GM11168 (cell line): Measurements from ENCODE around the gene EFHC1.
"Not testable (repeated sequence)": the region's sequence is repeated elsewhere in the genome, so short reads cannot be mapped to it uniquely, and the experiment has no call there.

Source experiments
- in situ Hi-C: fragments of 300-500 bp; cut with MboI; formaldehyde crosslinking; loops from one replicate; pipeline ENCODE4 v1.12.0; 2022; ENCODE audit warnings: low sequenced_read_pairs; ENCODE audit not compliant: unreplicated experiment

EFHC1 gene, protein sequence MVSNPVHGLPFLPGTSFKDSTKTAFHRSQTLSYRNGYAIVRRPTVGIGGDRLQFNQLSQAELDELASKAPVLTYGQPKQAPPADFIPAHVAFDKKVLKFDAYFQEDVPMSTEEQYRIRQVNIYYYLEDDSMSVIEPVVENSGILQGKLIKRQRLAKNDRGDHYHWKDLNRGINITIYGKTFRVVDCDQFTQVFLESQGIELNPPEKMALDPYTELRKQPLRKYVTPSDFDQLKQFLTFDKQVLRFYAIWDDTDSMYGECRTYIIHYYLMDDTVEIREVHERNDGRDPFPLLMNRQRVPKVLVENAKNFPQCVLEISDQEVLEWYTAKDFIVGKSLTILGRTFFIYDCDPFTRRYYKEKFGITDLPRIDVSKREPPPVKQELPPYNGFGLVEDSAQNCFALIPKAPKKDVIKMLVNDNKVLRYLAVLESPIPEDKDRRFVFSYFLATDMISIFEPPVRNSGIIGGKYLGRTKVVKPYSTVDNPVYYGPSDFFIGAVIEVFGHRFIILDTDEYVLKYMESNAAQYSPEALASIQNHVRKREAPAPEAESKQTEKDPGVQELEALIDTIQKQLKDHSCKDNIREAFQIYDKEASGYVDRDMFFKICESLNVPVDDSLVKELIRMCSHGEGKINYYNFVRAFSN

DNA sequence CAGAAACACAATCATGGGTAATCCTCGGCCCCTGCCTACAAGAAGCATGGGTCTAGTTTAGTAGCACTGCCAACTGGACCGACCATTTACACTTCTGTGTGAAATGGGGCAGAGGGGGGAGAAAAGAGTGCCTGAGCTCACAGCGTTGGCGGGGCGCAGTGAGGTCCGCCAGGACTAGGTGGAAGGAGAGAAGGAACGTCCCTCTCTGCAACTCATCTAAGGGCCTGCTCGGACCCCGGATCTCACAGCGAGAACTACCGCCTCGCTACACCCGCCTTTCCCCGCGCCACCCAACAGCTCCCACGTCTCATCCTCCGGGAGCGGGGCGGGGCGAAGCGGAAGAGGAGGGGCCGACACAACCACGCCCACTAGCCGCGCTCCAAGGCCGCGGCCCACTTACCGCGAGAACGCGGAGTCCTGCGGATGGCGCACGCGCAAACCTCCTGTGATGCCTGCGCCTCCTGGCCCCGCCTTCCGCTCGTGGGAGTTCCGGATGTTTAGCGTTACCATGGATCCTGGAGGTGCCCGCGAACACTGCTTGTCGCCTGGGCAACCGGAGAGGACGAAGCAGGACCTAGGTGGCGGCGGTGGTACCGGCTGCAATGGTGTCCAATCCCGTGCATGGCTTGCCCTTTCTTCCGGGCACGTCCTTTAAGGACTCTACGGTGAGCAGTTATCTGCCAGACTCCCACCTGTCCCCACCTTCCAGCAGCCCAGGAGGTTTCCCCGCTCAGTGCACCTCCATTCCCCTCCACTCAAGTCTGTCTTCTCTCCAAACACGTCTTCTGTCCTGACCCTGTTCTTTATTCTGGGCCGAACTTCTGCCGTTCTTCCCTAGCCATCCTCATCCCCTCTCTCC, at the start of gene EFHC1:
Gene EFHC1 (plus strand): TSS at position 534 of the 859 bp plus-strand sequence. CDS start 69 bp downstream, at position 603.
- in situ Hi-C loops = loop anchor here (5.0 to 10.0 kb wide), 3 partner anchors 77 to 247 kb away; no protein-coding TSS in a partner anchor

DNA sequence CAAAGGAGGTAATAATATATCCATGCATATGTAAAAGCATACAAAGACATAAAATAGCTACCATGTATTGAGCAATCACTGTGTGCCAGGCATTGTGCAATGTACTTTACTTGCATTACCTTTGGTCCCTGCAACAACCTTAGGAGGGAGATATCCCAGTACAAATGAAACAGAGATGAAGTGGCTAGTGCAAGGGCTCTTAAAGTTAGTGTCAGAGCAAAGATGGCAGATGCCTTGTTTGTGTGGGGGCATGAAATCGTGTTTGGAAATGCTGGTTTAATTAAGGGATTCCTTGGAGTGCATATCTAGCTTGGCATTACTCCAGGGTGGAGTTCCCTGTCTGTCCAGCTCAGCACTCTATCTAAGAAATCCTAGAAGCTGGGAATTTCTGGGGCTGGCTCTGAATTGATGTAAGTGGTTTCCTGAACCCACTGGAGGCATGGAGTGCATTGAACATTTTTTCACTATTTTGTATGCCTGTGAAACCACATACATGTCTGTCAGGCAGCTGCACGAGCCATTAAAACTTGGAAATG, 48.4 kb upstream of the EFHC1 start:
- in situ Hi-C loops = no loop called here

DNA sequence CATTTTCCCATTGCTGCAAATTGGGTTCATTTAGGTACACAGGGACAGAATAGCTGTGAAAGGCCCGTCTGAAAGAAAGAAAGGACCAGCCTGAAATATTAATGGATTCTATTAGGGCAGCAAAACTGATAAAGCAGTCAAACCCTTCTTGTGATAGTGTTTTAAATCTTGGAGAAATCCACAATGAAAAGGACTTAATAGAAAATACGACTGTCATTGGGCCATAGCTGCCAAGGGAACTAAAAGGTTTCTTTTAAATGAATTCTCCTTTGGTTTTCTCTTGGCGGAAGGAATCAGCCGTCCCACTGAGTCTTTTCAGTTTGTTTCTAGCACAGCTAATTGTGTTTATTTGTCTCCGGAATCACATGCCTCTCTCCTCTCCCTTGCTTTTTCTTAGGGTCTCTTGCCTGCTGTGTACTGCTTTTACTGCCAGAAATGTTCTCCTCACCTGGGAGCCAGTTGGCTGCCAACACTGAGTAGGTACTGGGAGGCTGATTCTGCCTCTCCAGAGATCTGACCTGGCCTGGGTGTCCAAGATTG, 46.9 kb upstream of the EFHC1 start:
- in situ Hi-C loops = no loop called here

DNA sequence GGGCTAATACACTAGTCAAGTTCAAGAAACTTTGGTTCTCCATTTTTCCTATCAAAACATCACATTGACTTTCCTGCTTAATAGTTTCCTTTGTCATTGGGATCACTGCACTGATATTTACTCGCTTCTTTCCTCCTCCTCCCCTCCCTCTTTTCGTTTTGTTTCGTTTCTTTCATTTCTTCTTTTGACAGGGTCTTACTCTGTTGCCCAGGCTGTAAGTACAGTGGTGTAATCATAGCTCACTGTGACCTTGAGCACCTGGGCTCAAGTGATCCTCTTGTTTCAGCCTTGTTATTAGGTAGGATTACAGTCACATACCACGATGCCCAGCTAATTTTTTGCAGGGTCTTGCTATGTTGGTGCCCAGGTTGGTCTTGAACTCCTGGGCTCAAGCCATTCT, 45.9 kb upstream of the EFHC1 start:
- in situ Hi-C loops = no loop called here

DNA sequence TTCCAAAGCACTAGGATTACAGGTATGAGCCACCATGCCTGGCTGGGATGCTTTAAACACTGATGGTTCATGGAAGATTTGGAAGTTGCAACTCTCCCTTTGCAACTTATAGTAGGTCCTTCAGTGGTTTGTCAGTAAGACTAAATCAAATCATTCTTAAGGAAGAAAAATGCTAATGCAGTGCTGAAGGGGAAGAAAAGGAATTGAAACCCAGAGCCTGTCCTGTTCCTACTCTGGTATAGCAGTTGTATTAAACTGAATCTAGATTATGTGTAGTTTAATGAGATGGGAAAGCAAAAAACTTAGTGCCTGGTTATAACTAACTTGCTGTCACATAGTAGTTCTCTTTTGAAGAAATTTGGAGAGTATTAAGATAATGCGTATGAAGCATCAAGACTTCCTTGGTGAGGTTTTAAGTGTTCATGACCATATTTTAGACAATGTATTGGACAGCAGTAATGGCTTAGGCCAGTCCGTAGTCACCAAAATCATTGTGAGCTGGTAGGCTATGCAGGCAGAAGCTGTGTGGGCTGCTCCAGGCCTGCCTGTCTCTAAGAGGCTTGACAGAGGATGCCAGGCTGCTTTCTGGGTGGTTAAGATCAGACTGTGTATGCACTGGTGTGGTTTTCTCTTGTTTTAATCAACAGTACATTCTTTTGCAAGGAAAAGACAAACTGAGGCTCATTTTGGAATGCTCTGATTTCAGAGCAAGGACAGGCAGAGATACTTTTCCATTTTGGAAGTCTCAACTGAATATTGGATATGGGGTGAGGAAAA, 44.2 kb upstream of the EFHC1 start:
- in situ Hi-C loops = no loop called here

DNA sequence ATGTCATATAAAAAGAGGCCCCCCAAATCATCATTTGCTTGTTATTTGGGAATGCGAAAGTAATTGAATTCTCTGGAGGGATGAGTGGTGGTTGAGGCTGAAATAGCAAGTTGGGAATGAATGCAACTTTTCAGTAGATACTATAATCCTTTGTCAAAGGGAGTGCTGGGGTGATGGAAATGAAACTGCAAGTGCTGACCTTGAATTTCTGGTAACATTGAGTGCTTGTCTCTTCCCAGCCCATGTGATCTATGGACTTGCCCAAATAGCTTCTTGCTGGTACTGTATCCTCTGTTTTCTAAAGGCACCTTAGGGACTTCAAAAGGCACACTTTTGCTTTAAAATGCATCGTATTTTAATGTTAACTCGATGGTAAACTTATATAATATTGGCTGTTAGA, 43.4 kb upstream of the EFHC1 start:
- in situ Hi-C loops = no loop called here

DNA sequence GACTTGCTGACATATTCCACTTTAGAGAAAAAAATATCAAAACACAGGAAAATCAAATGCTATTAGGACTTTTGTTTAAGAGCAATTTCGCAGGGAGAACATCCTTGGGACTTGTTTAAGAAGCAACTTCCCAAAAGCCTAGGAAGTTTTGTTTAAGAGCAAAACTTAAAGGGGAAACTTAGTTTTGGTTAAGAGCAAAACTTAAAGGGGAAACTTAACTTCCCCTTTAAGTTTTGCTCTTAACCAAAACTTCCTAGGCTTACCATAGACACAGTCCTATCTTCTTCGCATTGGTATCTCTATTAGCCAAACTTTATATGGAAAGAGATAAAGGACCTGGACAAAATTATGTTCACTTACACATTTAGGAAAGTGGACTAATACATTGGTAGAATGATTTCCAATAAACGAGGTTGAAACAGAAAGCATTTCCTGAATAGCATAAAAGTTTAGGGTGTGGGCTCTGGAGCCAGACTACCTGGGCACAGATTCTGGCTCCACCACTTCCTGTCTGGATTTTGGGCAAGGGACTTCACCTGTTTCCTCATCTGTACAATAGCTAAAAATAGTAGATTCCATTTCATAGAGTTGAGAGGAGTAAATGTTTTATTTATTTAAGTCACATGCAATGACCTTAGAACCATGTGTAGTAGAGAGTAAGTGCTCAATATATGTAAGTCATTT, 42.5 kb upstream of the EFHC1 start:
- in situ Hi-C loops = no loop called here

DNA sequence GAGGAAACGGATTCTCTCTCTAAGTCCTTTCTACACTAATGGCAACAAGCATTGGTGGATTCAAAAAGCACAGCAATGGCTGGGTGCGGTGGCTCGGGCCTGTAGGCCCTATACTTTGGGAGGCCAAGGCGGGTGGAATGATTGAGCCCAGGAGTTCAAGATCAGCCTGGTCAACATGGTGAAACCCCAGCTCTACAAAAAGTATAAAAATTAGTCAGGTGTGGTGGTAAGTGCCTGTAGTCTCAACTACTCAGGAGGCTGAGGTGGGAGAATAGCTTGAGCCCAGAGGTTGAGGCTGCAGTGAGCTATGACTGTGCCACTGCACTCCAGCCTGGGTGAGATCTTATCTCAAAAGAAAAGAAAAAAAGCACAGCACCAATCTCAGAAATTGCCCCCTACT, 38.9 kb upstream of the EFHC1 start:
- in situ Hi-C loops = no loop called here

DNA sequence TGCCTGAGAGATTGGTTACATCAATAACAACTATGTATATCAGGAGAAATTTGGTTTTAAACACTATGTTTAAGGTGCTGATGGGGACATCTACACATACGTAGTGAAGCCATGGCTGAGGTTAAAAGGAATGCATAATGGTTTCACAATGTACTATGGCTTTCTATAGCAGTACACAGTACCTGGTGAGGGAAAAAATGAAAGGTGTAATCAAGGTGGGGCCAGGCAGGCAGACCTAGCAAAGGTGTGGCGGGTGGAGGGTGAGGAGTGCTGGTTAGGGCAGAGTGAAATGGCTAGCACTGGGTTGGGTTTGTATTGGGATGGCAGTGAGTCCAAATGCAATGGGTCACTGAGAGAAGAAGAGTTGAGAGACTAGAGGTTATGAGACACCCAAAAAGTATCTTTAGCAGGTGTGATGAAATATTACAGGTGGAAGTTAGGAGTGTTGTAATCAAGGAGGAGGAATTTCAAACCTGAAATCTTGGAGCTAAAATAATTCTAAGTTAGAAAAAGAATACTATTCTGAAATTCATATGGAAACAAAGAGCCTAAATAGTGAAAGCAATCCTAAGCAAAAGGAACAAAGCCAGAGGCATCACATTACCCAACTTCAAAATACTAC, 35.9 kb upstream of the EFHC1 start:
- in situ Hi-C loops = no loop called here

DNA sequence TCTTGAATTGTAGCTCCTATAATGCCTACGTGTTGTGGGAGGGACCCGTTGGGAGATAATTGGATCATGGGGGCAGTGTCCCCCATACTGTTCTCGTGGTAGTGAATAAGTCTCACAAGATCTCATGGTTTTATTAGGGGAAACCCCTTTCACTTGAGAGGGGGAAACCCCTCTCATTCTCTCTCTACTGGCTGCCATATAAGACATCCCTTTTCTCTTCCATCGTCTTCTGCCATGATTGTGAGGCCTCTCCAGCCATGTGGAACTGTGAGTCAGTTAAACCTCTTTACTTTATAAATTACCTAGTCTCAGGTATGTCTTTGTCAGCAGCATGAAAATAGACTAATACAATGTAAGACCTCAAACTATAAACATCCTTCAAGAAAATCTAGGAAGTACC, 35.1 kb upstream of the EFHC1 start:
- in situ Hi-C loops = no loop called here

DNA sequence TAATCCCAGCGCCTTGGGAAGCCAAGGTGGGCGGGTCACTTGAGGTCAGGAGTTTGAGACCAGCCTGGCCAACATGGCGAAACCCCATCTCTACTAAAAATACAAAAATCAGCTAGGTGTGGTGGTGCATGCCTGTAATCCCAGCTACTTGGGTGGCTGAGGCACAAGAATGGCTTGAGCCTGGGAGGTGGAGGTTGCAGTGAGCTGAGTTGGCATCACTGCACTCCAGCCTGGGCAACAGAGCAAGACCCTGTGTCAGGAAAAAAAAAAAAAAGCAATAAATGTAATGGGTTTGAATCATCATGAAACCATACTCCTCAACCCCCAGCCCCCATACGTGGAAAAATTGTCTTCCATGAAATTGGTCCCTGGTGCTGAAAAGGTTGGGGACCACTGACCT, 32.0 kb upstream of the EFHC1 start:
- in situ Hi-C loops = not testable (repeated sequence)

DNA sequence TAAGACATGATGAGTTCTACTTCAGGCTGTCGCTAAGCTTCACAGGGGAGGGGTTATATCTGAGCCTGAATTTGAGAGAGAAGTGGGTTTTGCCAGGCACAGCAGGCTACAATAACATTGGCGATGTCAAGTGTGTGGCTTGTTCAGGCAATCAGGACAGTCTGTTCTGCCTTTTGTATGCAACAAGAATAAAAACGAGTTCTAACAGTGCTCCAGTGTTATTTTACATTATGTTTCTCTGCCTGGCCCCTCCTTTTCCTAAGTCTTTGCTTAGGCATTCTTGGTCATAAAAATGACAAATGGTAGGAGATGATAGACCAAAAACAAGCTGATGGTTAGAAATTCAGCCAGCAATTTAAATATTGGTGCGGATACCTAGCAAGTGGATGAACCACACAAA, 31.4 kb upstream of the EFHC1 start:
- in situ Hi-C loops = no loop called here

DNA sequence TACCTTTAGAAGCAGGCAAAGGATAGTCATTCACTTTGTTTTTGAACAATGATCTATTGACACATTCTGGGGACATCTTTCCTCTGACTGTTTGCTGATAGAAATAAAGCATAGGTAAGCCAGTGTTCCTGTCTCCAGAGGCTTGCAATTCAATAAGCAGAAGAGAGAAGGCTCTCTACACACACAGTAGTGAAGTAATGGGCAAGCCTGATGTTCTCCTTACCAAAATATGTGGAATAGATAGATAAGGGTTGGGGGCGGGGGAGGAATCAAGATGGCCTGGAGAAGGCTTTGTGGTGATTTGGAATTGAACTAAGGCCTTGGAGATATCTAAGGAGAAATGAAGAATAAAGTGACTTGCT, 30.9 kb upstream of the EFHC1 start:
- in situ Hi-C loops = no loop called here

DNA sequence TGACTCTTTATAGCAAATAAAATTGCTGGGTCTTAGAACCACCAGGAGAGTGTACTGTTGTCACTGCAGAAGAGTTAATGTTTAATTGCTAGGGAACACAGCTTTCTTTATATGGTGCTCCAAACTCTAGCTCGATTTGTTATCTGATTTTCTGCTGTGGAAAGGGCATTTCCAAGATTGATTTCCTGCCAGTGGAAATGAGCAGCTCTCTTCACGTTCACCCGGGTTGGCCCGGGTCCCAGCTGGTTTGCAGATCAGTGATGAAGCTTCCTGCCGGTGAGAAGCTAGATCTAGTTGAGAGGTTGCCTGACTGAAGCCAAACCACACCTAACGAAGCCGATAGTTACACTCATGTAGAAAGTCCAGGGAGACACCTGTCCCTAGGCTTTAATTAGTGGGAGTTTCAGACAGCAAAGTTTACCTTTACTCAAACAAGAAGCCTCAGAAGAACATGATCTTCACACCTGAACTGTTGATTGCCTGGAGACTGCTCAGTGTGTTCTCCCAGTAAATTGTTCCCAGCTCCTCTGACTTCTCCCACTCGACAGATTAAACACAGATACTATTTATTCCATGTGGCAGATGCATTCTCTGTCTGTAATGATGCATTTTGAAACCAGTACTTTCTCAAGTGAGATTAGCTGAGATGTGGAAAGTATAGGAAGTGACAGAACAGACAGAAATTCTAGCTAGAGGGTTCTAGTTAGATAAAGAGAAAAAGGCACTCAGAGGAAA, 30.3 kb upstream of the EFHC1 start:
- in situ Hi-C loops = loop anchor here (10.0 kb wide), 1 partner anchor 225 kb away; no protein-coding TSS in a partner anchor

DNA sequence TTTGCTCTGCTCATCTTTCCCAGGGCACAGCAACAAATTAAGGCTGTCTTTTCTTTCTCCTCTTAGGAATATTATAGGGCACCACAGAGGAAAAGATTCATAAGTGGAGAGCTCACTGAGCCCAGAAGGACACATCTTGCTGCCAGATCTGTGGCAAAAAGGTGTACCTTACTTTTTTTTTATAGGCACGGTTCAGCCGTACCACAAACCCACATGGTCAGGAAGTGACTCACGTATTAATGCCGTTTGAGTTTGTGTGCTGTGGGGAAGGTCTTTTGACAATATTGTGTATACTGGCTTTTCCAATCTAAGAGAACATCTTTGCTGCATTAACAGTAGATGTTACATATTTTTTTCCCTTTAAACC, 29.8 kb upstream of the EFHC1 start:
- in situ Hi-C loops = loop anchor here (10.0 kb wide), 1 partner anchor 226 kb away; no protein-coding TSS in a partner anchor

DNA sequence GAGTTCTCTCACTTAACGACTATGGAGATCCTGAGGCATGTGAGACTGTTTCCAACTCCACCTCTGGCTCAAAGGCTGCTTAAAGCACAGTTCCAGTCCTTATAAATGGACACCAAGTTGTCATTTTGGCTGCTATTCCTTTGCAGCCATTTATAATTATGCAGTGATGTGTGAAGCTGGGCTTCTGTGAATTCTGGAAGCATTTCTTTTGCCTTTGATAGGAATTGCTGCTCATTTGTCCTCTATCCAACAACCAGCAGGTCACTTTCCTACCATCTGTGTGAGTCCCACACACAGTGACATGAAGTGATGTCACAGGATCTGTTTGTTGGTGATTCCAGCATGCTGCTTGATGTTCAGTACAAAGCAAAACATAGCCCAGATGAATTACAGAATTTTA, 28.5 kb upstream of the EFHC1 start:
- in situ Hi-C loops = loop anchor here (10.0 kb wide), 1 partner anchor 227 kb away; no protein-coding TSS in a partner anchor

DNA sequence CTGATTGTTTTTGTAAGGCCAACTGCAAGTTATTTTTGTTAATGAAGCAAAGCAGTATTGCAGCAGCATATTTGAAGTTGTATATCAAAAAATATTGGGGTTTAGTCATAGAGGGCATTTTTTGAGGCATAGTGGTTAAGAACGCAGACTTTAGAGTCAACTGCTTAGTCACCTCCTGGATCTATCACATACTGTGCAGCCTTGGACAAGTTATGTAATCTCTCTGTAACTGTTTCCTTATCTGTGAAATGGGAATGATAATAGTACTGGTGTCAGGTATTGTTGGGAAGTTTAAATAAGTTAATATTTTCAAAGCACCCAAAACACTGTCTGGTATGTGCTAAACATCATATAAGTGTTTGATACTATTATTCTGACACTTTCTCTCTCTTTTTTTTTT, 27.2 kb upstream of the EFHC1 start:
- in situ Hi-C loops = loop anchor here (10.0 kb wide), 1 partner anchor 228 kb away; no protein-coding TSS in a partner anchor

DNA sequence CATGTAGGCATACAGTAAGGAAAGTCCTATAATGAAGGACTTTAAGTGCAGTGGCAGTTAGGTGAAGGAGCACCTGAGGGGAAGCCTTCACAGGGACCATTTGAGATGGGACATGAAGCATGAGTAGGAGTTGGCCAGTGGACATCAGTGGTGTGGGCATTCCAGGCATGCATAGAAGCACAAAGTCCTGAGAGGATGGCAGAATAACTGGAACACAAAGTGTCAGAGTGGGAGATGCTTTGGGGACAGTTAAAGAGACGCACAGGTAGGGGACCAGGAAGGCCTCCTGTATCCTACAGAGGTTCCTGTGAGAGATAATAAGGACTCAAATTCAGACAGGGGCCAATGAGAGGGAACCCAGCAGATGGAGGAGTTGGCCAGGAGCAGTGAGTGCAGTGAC, 26.4 kb upstream of the EFHC1 start:
- in situ Hi-C loops = loop anchor here (10.0 kb wide), 1 partner anchor 229 kb away; no protein-coding TSS in a partner anchor
